ENCODE data around the gene MALT1. TPM values are rescaled to one million over a fixed set of nuclear protein-coding genes. Genes with fewer than 3 reads are reported as not detected.
A peak's percentile ranks its signal among the peaks of the same experiment; 100 is the strongest.

MALT1 gene
- total RNA-seq, 2 experiments from 2014 or later: 82.3 to 84.5 TPM

- no peak for ATAC-seq (ENCODE audit: poor library complexity)
- H3K27ac ChIP-seq (ENCODE audit: low read depth in 1 of 2, low read length in 2 of 2): no peak overlapping the region
- peaks cover 74% of the 10 kb centered on the region for H3K4me1 Mint-ChIP-seq (ENCODE audit: low read depth)
Measured at GRCh38 chr18:58660915-58661314, 10.3 kb upstream of the MALT1 start.

GRCh38 chr18:58661423-58661822 is 9.8 kb upstream of the MALT1 start:
- peaks cover 29% of the 10 kb centered on the region for H3K4me1 ChIP-seq (ENCODE audit: insufficient read depth, low read length)
- Mint-ChIP-seq H3K27ac (no peak overlapping the region), H3K27me3 (no peaks in the 10 kb centered on the region), H3K36me3 (ENCODE audit: low read depth) (peaks cover 8% of the 10 kb centered on the region), H3K4me1 (ENCODE audit: low read depth) (peaks cover 71% of the 10 kb centered on the region), H3K4me3 (no peak overlapping the region), H3K9me3 (no peaks in the 10 kb centered on the region)
- intact Hi-C loops (cut with DNase I, micrococcal nuclease): loop anchor here in 1 of 2 experiments (10.0 kb wide), 1 partner anchor 693 kb away; the partner anchor contains the start of gene LMAN1
- POLR2A ChIA-PET: interaction anchor here (5.4 kb wide), 1 partner anchor 10 kb away, joined by 166 read pairs; the partner anchor contains the start of gene MALT1
- no peak for TF ChIP-seq CTCF (IDR thresholded peaks at IDR 0.05)
- DNase-seq: no peak
- no peaks in the 10 kb centered on the region for H3K9me3 ChIP-seq (ENCODE audit: control insufficient read depth in 1 of 2, insufficient read depth in 1 of 2, low read length in 2 of 2)
- H3K27ac ChIP-seq (ENCODE audit: low read depth in 1 of 2, low read length in 2 of 2): no peak overlapping the region
- H3K36me3 ChIP-seq (ENCODE audit: insufficient read depth, low read length): no peaks in the 10 kb centered on the region
- ATAC-seq (ENCODE audit: poor library complexity): no peak
- no peak overlapping the region for H3K4me3 ChIP-seq (ENCODE audit: low read length)
- CTCF ChIA-PET: no interaction called here
- H3K27me3 ChIP-seq (ENCODE audit: control insufficient read depth in 1 of 2, insufficient read depth in 2 of 2, low read length in 2 of 2): no peaks in the 10 kb centered on the region

More at GRCh38 chr18:58660915-58661314, 10.3 kb upstream of the MALT1 start:
- peaks cover 33% of the 10 kb centered on the region for H3K4me1 ChIP-seq (ENCODE audit: insufficient read depth, low read length)
- no peaks in the 10 kb centered on the region for H3K27me3 Mint-ChIP-seq
- peak overlapping the region; percentile 82 for H3K27ac Mint-ChIP-seq
- ChIA-PET POLR2A (interaction anchor here (5.4 kb wide), 1 partner anchor 10 kb away, joined by 166 read pairs; the partner anchor contains the start of gene MALT1), CTCF (no interaction called here)
- no peak for DNase-seq
- peaks cover 9% of the 10 kb centered on the region for H3K36me3 Mint-ChIP-seq (ENCODE audit: low read depth)
- H3K4me3 Mint-ChIP-seq: no peak overlapping the region
- intact Hi-C loops (cut with DNase I, micrococcal nuclease): loop anchor here in 1 of 2 experiments (10.0 kb wide), 1 partner anchor 694 kb away; the partner anchor contains the start of gene LMAN1
- TF ChIP-seq CTCF (IDR thresholded peaks at IDR 0.05): no peak
- H3K4me3 ChIP-seq (ENCODE audit: low read length): no peak overlapping the region
- H3K9me3 Mint-ChIP-seq: no peaks in the 10 kb centered on the region
- H3K9me3 ChIP-seq (ENCODE audit: control insufficient read depth in 1 of 2, insufficient read depth in 1 of 2, low read length in 2 of 2): no peaks in the 10 kb centered on the region
- no peaks in the 10 kb centered on the region for H3K27me3 ChIP-seq (ENCODE audit: control insufficient read depth in 1 of 2, insufficient read depth in 2 of 2, low read length in 2 of 2)
- no peaks in the 10 kb centered on the region for H3K36me3 ChIP-seq (ENCODE audit: insufficient read depth, low read length)

- H3K4me3 Mint-ChIP-seq: no peak overlapping the region
- CTCF ChIA-PET: no interaction called here
- ATAC-seq (ENCODE audit: poor library complexity): no peak
Measured at GRCh38 chr18:58662118-58662517, 9.1 kb upstream of the MALT1 start.

More at GRCh38 chr18:58662118-58662517, 9.1 kb upstream of the MALT1 start:
- Histone ChIP-seq H3K27ac (ENCODE audit: low read depth in 1 of 2, low read length in 2 of 2) (no peak overlapping the region), H3K4me1 (ENCODE audit: insufficient read depth, low read length) (peaks cover 26% of the 10 kb centered on the region), H3K27me3 (ENCODE audit: control insufficient read depth in 1 of 2, insufficient read depth in 2 of 2, low read length in 2 of 2) (no peaks in the 10 kb centered on the region), H3K4me3 (ENCODE audit: low read length) (no peak overlapping the region), H3K36me3 (ENCODE audit: insufficient read depth, low read length) (no peaks in the 10 kb centered on the region), H3K9me3 (ENCODE audit: control insufficient read depth in 1 of 2, insufficient read depth in 1 of 2, low read length in 2 of 2) (no peaks in the 10 kb centered on the region)
- Mint-ChIP-seq H3K9me3 (no peaks in the 10 kb centered on the region), H3K27ac (no peak overlapping the region), H3K4me1 (ENCODE audit: low read depth) (peaks cover 64% of the 10 kb centered on the region), H3K27me3 (no peaks in the 10 kb centered on the region), H3K36me3 (ENCODE audit: low read depth) (peaks cover 5% of the 10 kb centered on the region)
- TF ChIP-seq CTCF (IDR thresholded peaks at IDR 0.05): no peak
- POLR2A ChIA-PET: interaction anchor here (5.4 kb wide), 1 partner anchor 9 kb away, joined by 166 read pairs; the partner anchor contains the start of gene MALT1
- intact Hi-C loops (cut with DNase I, micrococcal nuclease): loop anchor here in 1 of 2 experiments (10.0 kb wide), 1 partner anchor 693 kb away; the partner anchor contains the start of gene LMAN1
- DNase-seq: no peak

All from CD4-positive, alpha-beta T cell (primary cell).